ENCODE measurements around the gene RRP15. TPM values are rescaled to one million over a fixed set of nuclear protein-coding genes. Genes with fewer than 3 reads are reported as not detected.

Gene RRP15
- total and polyA plus RNA-seq, 9 of the 15 experiments (the other 6 are each of a cell fraction or from before 2014, with no cell fraction given) = 9.5 to 58.1 (median 29.3) TPM

DNA sequence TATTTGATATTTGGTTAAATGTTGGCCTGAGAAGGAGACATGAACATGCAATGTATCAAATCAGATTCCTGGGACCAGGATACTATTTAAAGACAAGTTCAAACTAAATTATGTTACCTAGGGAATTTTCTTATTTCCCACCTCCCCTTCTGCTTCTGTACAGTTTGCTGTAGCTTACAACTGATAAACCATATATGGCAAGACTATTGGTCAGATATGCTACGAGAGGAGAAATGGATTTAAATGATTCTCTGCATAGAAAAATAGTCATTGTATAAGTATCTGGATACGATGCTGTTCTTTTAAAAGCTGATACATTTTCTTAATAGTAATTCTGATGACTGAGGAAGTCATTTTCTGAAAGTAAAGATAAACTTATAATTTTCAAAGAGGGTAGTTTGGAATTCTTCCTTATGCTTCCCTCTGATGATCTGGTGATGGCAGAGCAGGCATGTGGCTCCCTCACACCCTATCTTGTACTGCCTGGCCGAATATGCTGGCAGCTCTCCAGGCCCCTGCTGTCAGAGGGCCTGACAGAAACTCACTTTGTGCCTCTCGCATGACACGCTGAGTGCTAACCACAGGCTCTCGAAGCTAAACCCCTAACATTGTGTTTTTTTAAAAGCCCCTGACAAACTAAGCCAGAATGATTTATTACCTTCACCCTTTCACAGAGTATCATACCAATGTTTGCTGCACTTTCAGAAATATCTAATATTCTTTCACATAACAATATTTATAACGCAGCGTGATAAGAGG, 19.4 kb downstream of the RRP15 start (continued):
- TF ChIP-seq ZC3H4 (CRISPR knock-in tag; IDR thresholded peaks at IDR 0.05; ENCODE audit: borderline replicate concordance) (no peak), NCOA1 (IDR thresholded peaks at IDR 0.05; ENCODE audit: low read depth) (0 out of 2 replicates have a peak, but pooled peaks have one; percentile 31), IRF2 (CRISPR knock-in tag; IDR thresholded peaks at IDR 0.05) (no peak), ARID1B (IDR thresholded peaks at IDR 0.05) (peak; percentile 93), ZNF146 (CRISPR knock-in tag; IDR thresholded peaks at IDR 0.05; ENCODE audit: unreplicated experiment) (no peak), ZNF41 (CRISPR knock-in tag; conservative IDR thresholded peaks at IDR 0.05) (no peak; the same call in 1 of the 2 replicates), RFX5 (IDR thresholded peaks at IDR 0.05; ENCODE audit: low read depth, low read length) (no peak), FOXK1 (CRISPR knock-in tag; IDR thresholded peaks at IDR 0.05; ENCODE audit: borderline replicate concordance) (no peak), ZNF253 (CRISPR knock-in tag; conservative IDR thresholded peaks at IDR 0.05) (no peak), PRPF4 (IDR thresholded peaks at IDR 0.05; ENCODE audit: insufficient read depth, low read depth, low read length, poor library complexity, severe bottlenecking) (no peak), HNRNPK (IDR thresholded peaks at IDR 0.05; ENCODE audit: low read depth, low read length, poor library complexity, severe bottlenecking) (no peak), NR2C2 (CRISPR knock-in tag; IDR thresholded peaks at IDR 0.05) (no peak), NR2C2 (tag; IDR thresholded peaks at IDR 0.05) (0 out of 2 replicates have a peak, but pooled peaks have one; percentile 32), XRCC4 (IDR thresholded peaks at IDR 0.05; ENCODE audit: extremely low read depth, insufficient read depth, insufficient read length) (no peak), ZNF347 (CRISPR knock-in tag; IDR thresholded peaks at IDR 0.05; ENCODE audit: low read depth) (no peak), PCBP1 (IDR thresholded peaks at IDR 0.05; ENCODE audit: low read depth, low read length, poor library complexity, severe bottlenecking) (no peak), BCL6 (CRISPR knock-in tag; IDR thresholded peaks at IDR 0.05) (no peak), MYNN (IDR thresholded peaks at IDR 0.05) (peak; percentile 79; the same call in 1 of the 2 replicates), MYNN (CRISPR knock-in tag; IDR thresholded peaks at IDR 0.05) (no peak), SRSF1 (IDR thresholded peaks at IDR 0.05; ENCODE audit: low read depth, low read length) (no peak), SRSF7 (optimal IDR thresholded peaks at IDR 0.05; ENCODE audit: low read depth, low read length) (no peak), HDAC2 (IDR thresholded peaks at IDR 0.05) (0 out of 2 replicates have a peak, but pooled peaks have one; percentile 65)
- TF ChIP-seq, protein P1, sequence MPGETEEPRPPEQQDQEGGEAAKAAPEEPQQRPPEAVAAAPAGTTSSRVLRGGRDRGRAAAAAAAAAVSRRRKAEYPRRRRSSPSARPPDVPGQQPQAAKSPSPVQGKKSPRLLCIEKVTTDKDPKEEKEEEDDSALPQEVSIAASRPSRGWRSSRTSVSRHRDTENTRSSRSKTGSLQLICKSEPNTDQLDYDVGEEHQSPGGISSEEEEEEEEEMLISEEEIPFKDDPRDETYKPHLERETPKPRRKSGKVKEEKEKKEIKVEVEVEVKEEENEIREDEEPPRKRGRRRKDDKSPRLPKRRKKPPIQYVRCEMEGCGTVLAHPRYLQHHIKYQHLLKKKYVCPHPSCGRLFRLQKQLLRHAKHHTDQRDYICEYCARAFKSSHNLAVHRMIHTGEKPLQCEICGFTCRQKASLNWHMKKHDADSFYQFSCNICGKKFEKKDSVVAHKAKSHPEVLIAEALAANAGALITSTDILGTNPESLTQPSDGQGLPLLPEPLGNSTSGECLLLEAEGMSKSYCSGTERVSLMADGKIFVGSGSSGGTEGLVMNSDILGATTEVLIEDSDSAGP (CRISPR knock-in tag; IDR thresholded peaks at IDR 0.05) = no peak
- TF ChIP-seq, protein P2, sequence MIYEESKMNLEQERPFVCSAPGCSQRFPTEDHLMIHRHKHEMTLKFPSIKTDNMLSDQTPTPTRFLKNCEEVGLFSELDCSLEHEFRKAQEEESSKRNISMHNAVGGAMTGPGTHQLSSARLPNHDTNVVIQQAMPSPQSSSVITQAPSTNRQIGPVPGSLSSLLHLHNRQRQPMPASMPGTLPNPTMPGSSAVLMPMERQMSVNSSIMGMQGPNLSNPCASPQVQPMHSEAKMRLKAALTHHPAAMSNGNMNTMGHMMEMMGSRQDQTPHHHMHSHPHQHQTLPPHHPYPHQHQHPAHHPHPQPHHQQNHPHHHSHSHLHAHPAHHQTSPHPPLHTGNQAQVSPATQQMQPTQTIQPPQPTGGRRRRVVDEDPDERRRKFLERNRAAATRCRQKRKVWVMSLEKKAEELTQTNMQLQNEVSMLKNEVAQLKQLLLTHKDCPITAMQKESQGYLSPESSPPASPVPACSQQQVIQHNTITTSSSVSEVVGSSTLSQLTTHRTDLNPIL (CRISPR knock-in tag; IDR thresholded peaks at IDR 0.05) = no peak
- TF ChIP-seq, protein P3, sequence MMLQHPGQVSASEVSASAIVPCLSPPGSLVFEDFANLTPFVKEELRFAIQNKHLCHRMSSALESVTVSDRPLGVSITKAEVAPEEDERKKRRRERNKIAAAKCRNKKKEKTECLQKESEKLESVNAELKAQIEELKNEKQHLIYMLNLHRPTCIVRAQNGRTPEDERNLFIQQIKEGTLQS (IDR thresholded peaks at IDR 0.05) = no peak; the same call in 1 of the 2 replicates
- TF ChIP-seq, protein P3 (CRISPR knock-in tag; conservative IDR thresholded peaks at IDR 0.05) = peak; percentile 76; the same call in 1 of the 2 replicates

All from K562 (cell line).